HG03439 (cell line): ENCODE data around the gene CLSTN2.

Experiments used
- ATAC-seq: cut with Tn5 transposase; IDR thresholded peaks from one replicate; pipeline ENCODE4 v1.9.1; 2021; ENCODE audit warnings: mild to moderate bottlenecking, moderate library complexity; ENCODE audit not compliant: unreplicated experiment

Gene CLSTN2

DNA sequence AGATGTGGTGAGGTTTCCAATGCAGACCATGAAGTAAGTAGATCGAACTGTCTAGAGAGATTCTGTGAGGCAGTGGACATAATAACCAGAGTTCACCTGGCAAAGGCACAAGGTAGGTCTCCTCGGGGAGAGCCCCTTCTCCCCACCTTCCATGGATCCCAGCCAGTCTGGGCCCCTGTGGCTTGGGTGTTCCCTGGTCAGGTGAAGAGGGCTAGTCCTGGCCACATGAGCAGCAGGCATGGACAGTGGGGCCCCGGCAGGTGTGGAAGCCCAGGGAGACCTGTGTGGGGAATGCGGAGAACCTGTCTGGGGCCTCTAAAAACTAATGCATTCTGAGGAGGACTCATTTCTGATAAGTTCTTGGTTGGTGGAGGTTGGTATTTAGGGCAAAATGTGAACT, 501.4 kb downstream of the CLSTN2 start:
- ATAC-seq: no peak

DNA sequence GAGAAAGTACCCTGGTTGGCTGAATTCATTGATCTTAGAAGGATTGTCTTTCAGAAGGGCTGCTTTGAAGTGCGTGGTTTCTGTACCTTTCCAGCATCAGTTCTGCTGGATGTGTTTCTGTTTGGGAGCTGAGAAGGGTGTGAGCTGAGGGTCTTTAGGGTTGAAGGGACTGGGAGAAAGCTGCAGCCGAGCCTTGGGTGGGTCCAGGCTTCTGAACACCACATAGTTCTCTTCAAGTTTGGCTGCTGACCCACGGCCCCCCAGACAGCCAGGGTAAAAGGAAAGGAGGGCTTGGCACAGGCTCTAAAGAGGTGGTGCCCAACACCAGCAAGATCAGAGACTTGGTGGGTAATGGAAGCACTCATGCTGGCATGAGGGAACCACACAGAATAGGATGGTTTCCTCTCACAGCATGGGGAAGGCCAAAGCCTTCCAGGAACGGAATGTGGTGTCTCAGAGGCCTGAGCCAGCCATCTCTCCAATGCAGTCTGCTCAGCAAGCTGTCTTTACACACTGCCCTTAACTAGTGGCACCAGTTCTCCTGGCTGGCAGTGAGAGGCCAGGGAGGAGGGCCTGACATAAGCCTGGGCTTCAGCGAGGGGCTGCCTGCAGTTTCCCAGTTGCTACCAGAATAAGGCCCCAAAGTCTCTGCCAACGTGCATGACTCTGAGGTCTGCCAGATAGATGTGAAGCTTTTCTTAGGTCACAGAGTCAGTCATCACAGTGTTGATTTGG, 503.9 kb downstream of the CLSTN2 start:
- no peak for ATAC-seq

DNA sequence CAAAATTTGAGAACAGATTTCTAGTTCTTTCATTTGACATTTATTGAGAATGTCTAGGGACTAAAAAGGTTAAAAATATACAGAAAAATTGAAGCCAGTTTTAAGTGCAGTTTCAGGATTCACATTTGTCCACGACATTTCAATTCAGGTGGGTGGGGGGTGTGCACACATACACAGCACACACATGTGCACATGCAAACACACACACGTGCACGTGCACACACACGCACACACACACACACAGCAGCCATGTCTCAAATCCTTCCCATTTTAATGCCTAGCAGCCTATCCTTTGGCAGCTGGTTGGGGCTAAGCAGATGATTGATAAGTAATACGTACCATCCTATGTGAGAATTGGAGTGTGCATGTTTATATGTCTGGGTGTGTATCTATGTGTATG, 504.5 kb downstream of the CLSTN2 start:
- ATAC-seq: no peak

GRCh38 chr3:140440446-140440845, 505.5 kb downstream of the CLSTN2 start:
- ATAC-seq: no peak

- ATAC-seq: no peak
Observed at GRCh38 chr3:140441006-140441405, 506.0 kb downstream of the CLSTN2 start.

GRCh38 chr3:140442621-140443020, 507.6 kb downstream of the CLSTN2 start:
- ATAC-seq: no peak

DNA sequence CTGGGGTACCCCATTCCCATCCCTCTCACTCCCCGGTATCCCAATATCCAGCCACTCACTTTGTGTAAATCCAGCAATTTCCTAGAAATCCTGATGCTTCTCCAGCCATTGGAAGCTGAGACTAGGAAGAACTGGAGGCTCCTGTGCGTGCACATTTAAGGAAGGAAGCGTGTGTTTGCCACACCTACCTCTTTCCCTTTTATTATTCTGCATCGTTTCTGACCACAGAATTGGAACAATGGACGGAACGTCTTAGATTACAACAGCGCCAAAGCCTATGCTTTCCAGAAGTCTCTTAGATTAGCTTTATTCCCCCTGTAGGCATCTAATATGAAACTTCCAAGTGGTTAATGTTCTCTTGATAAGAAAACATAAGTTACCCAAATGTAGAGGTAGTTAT, 508.1 kb downstream of the CLSTN2 start:
- ATAC-seq: no peak

DNA sequence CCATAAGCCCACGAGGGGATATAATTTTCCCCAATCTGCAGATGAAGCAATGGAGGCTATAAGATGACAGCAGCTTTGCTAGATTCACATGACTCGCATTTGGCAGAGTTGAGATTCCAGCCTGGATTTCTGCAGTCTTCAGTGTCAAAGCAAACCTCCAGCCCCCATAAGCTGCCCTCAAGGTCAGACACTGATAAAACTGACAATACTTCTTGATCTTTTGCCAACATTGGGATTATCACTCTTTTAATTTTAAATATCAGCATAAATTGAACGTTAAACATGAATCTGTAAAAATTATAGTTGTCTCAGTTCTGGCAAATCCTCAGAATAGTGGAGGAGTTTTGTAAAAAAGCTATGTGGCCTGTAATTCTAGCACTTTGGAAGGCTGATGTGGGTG, 508.8 kb downstream of the CLSTN2 start:
- no peak for ATAC-seq

DNA sequence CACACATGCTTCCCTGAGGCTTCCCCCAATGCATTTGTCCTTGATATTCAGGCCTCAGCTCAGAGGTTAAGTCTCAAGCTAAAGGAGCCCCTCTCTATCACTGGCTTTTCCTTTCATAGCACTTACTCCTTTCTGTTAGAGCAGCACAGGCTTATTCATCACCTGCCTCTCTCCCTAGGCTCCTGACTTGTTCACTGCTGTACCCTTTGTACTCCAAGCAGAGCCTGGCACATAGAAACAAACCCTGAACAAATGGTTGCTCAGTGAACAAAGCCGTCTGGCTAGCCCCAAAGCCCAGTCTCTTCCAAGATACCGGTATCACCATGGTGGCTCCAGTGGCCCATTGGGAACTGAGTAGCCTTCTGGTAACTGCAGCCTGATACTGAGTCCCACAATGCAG, 511.7 kb downstream of the CLSTN2 start:
- ATAC-seq: no peak

DNA sequence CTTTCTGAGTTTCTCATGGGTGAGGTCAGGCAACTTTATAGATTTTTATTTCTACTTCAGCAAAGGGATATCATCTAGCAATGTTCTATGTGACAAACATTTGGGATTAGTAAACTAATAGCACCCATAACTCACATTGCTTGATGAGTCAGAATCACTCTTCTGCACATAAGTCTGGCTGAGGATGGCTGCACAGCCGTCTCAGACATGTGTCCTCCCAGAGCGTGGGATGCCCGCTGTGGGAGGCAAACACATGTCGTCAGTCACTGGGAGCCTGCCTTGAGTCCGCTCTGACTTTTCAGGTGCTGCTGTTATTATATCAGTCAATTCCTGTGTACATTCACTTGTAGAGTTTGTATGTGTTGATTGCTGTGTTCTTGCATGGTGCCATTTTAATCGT, 512.2 kb downstream of the CLSTN2 start:
- ATAC-seq: no peak

DNA sequence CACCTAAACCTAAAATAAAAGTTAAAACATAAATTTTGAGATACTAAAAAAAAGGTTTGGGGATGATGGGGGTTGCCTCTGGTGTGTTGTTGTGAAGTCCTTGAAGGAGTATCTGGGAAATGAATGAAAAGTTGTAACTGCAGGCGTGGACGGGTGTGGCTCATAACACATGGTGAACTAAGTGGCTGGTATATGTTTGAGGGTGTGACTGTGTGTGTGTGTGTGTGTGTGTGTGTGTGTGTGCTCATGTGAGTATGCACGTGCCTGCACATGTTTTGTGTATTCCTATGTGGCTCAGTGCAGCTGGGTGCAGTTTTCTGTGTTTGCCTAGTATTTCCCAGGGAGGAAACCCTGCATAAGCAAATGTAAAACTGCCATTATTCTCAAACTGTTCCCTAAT, 513.0 kb downstream of the CLSTN2 start:
- ATAC-seq: no peak

DNA sequence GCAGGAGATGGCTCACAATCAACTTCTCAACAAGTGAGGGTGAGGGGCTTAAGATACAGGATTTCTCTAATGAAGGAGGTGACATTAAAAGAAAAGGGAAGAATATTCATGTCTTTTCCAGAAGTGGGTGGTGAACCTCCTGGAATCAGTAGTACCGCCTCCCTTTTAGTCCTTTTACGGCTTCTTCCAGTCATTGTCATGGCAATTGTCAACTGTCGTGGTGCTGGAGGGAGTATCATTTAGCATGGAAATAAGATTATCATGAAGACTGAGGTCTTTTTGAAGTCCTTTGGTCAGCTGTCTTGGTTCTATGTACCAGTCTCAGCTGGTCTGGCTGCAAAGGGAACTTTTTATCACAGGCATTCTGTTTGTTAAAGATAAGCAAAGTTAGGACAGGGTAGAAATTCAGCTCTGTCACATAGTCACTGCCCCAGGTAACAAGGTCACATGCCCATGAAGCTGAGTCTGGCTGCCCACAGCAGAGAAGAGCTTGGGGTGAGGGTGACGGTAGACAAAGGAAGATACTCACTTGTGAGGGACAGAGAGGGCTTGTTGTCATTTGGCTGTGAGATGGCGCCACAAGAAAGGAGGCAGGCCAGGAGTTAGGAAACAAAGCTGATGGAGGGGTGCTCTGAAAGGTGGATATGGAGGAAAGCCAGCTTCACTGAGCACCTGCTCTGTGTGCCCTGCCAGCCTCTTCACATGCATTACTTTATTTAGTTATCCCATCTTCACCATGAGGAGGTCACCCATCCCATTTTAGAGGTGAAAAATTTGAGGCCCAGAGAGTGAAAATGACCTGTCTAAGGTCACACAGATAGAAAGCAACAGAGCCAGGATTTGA, 514.6 kb downstream of the CLSTN2 start:
- no peak for ATAC-seq

DNA sequence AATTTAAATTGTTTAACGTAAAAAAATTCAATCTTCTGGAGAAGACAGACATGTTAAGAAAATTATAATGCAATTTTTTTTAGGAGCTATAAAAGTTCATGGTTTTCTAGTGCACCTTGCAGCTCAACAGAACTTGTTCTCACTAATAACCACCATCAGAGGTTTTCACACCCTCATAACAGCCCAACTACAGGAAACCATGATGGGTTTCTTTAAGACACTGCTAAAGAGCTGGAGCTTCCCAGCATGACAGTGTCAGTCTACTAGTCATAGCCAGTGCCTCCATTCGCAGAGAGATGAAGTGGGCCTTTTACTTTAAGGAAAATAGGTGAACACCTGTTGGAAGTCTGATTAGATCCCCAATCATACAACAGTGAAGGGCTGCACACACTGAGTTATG, 518.8 kb downstream of the CLSTN2 start:
- no peak for ATAC-seq

- no peak for ATAC-seq
Observed at GRCh38 chr3:140455521-140456214, 520.7 kb downstream of the CLSTN2 start.

DNA sequence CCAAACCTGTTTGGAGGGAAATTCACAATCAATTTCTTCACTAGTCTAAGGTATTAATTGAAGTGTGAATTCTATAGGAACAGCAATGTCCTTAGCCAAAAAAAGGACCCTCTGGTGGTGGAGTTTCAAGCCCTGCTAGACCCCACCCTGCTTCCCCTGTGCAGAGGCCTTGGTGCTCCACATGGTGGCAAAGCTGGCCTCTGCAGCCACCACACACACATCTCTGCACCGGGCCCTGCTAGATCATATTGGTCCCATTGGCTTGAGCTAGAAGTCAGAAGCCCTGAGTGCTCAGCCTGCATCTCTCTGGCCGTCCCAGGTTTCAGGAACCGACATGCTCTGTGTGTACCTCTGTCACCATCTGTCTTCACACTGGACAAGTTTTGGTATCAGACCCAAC, 522.0 kb downstream of the CLSTN2 start:
- no peak for ATAC-seq

DNA sequence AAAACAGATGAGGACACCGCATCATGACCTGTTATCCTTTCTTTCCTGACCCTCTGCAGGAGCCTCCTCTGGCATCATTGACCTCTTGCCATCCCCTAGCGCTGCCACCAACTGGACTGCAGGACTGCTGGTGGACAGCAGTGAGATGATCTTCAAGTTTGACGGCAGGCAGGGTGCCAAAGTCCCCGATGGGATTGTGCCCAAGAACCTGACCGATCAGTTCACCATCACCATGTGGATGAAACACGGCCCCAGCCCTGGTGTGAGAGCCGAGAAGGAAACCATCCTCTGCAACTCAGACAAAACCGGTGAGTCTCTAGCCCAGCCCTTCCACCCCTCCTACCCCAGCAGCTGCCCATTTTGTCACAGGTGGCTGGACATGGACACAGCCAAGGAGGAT, 524.5 kb downstream of the CLSTN2 start:
- ATAC-seq: no peak

- ATAC-seq: no peak
Observed at GRCh38 chr3:140461250-140461649, 526.3 kb downstream of the CLSTN2 start.

DNA sequence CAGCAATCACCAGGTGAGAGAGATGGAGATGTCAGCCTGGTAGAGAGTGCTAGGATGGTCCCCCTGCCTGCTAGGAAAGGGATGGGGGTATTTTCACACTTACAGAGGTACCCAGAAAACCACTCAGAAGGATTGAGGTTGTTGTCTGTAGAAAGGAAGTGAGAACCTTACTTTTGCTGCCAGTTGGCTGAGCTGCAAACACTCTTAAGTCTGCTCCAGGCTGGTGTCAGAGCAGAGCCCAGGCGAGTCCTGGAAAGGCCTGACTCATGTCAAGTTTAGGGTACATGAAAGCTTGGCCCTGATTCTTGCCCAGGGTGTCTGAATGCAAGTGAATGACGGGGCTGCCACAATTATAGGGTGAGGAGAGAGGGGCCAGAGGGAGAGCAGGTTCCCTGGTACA, 528.4 kb downstream of the CLSTN2 start:
- no peak for ATAC-seq

- no peak for ATAC-seq
Observed at GRCh38 chr3:140465988-140466387, 531.0 kb downstream of the CLSTN2 start.

- ATAC-seq: no peak
Observed at GRCh38 chr3:140466535-140466934, 531.5 kb downstream of the CLSTN2 start.

- peak; percentile 59 for ATAC-seq
Observed at GRCh38 chr3:140467104-140467577, 532.2 kb downstream of the CLSTN2 start.
